Uterus (tissue), 2 donors: Measurements from ENCODE around the gene OAS2.

Experiments used
- CTCF ChIP-seq, 4 experiments: fragments of 200-600 bp in 2 of 4; fragments of 450-650 bp in 2 of 4; sonication (generic) in 2 of 4; IDR thresholded peaks; one replicate each; pipeline ENCODE4 v1.5.1; 2016 to 2019; ENCODE audit warnings: antibody characterized with exemption in 4 of 4, mild to moderate bottlenecking in 2 of 4, moderate library complexity in 1 of 4
- POLR2A ChIP-seq, 2 donors: fragments of 450-650 bp; IDR thresholded peaks; one replicate each; pipeline ENCODE4 v1.6.1; 2016; ENCODE audit warnings: antibody characterized with exemption in 2 of 2, mild to moderate bottlenecking in 1 of 2, moderate library complexity in 1 of 2

GRCh38 chr12:112967306-112967705 is 11.0 kb upstream of the OAS2 start:
- no peak for TF ChIP-seq CTCF (IDR thresholded peaks at IDR 0.05)
- TF ChIP-seq POLR2A (IDR thresholded peaks at IDR 0.05): no peak
